ENCODE results near the gene TRIM75.

GRCh38 chr4:165010991-165011390 is 42.7 kb upstream of the TRIM75 start:
- TF ChIP-seq EZH2phosphoT487 (IDR thresholded peaks at IDR 0.05; ENCODE audit: low read depth) (no peak), CTCF (IDR thresholded peaks at IDR 0.05; ENCODE audit: low read depth, low read length) (no peak)

Measured in OCI-LY3 (cell line).